GM18508 (cell line): ENCODE data around the gene EPN1.

Experiments
- ATAC-seq: cut with Tn5 transposase; IDR thresholded peaks from one replicate; pipeline ENCODE4 v1.9.1; 2021; ENCODE audit warnings: moderate number of reproducible peaks; ENCODE audit not compliant: insufficient read depth, unreplicated experiment

EPN1 gene

GRCh38 chr19:55659822-55660221, 15.2 kb upstream of the EPN1 start:
- ATAC-seq: no peak

- ATAC-seq: no peak
These were observed 14.6 kb upstream of the EPN1 start for GRCh38 chr19:55660404-55660803.

DNA sequence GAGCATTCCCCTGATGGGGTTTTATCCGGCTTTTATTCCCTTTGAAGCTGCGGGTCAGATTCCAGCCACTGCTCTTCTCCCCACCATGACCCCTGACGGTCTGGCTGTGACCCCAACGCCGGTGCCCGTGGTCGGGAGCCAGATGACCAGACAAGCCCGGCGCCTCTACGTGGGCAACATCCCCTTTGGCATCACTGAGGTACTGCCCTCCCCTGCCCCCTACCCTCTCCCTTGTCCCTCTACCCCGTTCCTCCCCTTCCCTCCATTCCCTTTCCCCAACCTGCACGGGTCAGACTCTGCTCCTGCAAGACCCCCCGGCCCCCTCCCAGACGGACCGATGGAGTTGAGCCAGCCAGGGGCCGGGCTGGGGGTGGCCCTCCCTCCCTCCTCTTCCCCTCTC, 14.0 kb upstream of the EPN1 start:
- no peak for ATAC-seq

- no peak for ATAC-seq
These were observed 13.2 kb upstream of the EPN1 start for GRCh38 chr19:55661826-55662225.

- ATAC-seq: no peak
These were observed 11.0 kb upstream of the EPN1 start for GRCh38 chr19:55663846-55664536.

DNA sequence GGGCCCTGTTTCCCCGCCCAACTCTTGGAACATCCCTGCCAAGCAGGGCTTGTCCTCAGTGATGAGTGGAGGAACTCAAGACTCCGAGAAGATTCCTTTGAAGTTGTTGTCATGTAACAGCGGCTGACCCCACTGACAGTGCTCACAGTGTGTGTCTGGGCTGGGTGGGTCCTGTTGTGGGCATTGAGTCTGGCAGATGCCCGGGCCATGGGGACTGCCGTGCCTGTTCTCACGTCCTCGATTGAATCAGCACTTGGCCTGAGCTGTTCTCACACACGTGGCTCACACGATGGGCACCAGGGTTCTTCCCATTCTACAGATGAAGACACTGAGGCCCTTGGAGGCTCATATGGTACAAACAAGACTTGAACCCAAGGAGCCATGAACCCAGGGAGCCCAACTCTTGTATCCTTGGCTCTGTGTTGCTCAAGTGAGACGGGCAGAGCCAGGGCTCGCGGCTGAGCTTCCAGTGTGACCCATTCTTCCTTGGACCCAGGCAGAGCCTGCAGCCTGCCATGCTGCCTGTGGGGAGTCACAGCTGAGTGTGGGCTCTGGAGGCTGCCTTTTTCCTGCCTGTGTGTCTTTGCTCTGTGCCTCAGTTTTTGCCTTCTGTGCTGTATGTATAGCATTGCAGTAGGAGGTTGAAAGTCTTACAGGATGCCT, 8.6 kb upstream of the EPN1 start:
- no peak for ATAC-seq

GRCh38 chr19:55667006-55667381, 8.0 kb upstream of the EPN1 start:
- ATAC-seq: no peak

- ATAC-seq: no peak
These were observed 7.5 kb upstream of the EPN1 start for GRCh38 chr19:55667511-55667910.

- no peak for ATAC-seq
These were observed 7.1 kb upstream of the EPN1 start for GRCh38 chr19:55667958-55668357.

DNA sequence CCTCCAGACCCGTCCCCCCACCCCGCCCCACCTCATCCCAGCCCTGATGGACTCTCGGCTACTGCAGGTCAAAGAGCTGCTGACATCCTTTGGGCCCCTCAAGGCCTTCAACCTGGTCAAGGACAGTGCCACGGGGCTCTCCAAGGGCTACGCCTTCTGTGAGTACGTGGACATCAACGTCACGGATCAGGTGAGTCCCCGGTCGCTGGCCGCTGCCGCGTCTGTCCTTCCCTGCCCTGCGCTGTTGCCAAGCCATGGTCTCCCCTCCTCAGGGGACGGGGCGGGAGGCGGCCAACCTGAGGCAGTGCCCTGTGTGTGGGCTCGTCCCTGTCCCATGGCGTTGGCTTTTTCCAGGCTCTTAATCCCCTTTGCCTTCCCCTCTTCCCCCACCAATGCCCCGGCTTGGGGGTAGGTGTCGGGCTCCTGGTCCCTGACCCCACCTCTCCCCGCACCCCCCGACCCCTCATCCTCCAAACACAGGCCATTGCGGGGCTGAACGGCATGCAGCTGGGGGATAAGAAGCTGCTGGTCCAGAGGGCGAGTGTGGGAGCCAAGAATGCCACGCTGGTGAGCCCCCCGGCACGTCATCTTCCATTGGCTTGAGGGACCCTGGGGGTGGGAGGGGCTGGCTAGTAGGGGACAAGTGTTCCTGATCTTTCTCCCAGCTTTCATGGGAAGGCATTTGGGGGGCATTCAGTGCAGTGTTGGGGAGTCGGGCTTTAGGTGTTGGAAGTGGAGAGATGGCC, 6.2 kb upstream of the EPN1 start:
- no peak for ATAC-seq

GRCh38 chr19:55669418-55670279, 5.4 kb upstream of the EPN1 start:
- no peak for ATAC-seq

- ATAC-seq: no peak
These were observed 4.6 kb upstream of the EPN1 start for GRCh38 chr19:55670280-55671053.

GRCh38 chr19:55671054-55671378, 4.0 kb upstream of the EPN1 start:
- no peak for ATAC-seq

GRCh38 chr19:55672418-55672817, 2.6 kb upstream of the EPN1 start:
- ATAC-seq: no peak

DNA sequence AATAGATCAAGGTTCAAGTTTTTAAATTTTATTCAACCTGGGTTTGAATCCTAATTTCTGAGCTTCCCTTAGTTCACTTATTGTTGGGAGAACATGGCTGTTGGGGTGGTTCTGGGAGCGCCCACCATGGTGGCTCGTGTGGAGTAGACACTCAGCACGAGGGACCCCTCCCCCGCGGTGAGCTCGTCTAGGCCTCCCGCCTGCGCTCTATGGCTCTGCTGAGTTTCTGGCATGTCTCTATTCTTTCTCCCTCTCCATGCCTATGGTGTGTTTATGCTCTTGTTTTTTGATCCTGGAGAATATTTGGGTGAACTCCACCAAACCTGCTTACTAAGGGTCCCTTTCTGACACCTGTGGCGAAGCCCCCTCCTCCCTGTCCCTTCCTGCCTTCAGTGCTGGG, 1.6 kb upstream of the EPN1 start:
- ATAC-seq: no peak

- ATAC-seq: no peak
These were observed 1.1 kb upstream of the EPN1 start for GRCh38 chr19:55673889-55674288.

GRCh38 chr19:55674459-55674840, 576 bp upstream of the EPN1 start:
- ATAC-seq: no peak

- no peak for ATAC-seq
These were observed 782 bp downstream of the EPN1 start for GRCh38 chr19:55675661-55676354.

DNA sequence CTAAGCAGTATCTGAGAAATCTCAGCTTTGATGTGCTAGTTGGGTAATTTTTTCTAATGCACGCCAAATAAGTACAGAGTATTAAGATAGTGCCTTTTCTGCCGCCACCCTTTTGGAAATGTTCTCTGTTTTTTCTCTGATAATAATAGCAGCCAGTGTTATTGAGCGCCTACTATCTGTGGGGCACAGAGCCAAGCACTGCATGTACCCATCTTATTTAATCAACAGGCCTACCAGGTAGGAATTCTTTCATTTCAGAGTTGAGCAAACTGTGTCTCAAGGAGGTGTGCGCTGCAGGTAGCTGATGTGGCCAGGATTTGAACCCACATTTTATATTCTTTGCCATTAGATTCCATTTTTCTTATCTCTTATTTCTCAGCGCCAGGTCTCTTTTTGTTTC, 1.4 kb downstream of the EPN1 start:
- ATAC-seq: no peak
